BLaER1 (cell line): ENCODE data around the gene NAXE.

ENCODE experiments used
- H3K27ac ChIP-seq: shearing (Covaris generic); formaldehyde crosslinking; 2 replicates; pipeline ENCODE4 v1.8.1; 2022
- H3K27me3 ChIP-seq: shearing (Covaris generic); formaldehyde crosslinking; 2 replicates; pipeline ENCODE4 v1.8.1; 2022
- H3K36me3 ChIP-seq: shearing (Covaris generic); formaldehyde crosslinking; 2 replicates; pipeline ENCODE4 v1.8.1; 2022
- H3K4me1 ChIP-seq: shearing (Covaris generic); formaldehyde crosslinking; 2 replicates; pipeline ENCODE4 v1.8.1; 2022
- H3K4me2 ChIP-seq: shearing (Covaris generic); formaldehyde crosslinking; 2 replicates; pipeline ENCODE4 v1.8.1; 2022
- H3K4me3 ChIP-seq: shearing (Covaris generic); formaldehyde crosslinking; 2 replicates; pipeline ENCODE4 v1.8.1; 2022
- H3K9ac ChIP-seq: shearing (Covaris generic); formaldehyde crosslinking; 2 replicates; pipeline ENCODE4 v1.8.1; 2022
- H3K9me3 ChIP-seq: shearing (Covaris generic); formaldehyde crosslinking; 2 replicates; pipeline ENCODE4 v1.8.1; 2022
- H4K20me1 ChIP-seq: shearing (Covaris generic); formaldehyde crosslinking; 2 replicates; pipeline ENCODE4 v1.8.1; 2022
- Cebpa-rat ChIP-seq: shearing (Covaris generic); IDR thresholded peaks from 2 replicates; pipeline ENCODE4 v1.8.1; 2022

NAXE gene

DNA sequence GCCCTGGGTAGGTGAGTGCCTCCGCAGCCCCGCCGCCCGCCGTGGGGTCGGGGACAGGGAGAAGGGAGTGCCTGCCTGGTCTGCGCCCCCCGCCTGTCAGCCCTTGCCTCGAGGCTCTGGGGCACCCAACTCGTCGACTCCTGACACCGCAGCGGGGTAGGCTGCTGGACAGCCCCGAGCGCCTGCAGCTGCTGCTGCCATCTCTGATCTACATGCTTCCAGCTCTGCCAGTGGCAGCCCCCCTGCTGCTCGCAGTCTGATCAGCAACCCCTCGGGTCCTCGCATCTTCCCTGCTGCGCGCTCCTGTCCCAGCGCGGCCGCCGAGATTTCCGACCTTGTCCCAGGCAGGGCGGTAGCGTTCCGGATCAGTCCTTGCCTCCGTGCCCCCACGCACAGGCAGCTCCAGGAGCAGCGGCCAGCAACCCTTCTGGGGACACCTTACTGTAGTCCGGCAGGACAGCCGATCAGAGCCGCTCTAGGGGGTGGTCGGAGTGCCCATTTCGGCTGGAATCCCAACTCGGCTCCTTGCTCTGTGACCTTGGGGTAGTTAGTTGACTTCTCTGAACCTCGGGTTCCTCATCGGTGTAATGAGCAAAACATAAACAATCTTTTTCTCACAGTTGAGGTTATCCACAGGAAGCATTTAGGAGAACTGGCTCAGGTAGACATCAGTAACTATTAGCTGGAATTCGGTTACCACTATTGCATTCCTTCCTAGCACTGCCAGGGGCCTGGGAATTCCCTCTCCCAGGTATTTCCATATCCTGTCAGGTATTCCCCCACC lies 50.9 kb downstream of the NAXE start:
- Histone ChIP-seq H3K36me3 (no peaks in the 10 kb centered on the region), H3K27ac (no peak overlapping the region), H3K4me1 (peaks cover 30% of the 10 kb centered on the region), H3K9me3 (no peaks in the 10 kb centered on the region), H3K27me3 (peaks cover 97% of the 10 kb centered on the region), H3K4me3 (peak overlapping the region; percentile 53), H3K9ac (no peak overlapping the region), H3K4me2 (peak overlapping the region; percentile 55), H4K20me1 (peaks cover 64% of the 10 kb centered on the region)
- TF ChIP-seq Cebpa-rat = no peak

GRCh38 chr1:156643049-156643777 lies 51.6 kb downstream of the NAXE start:
- Histone ChIP-seq H3K4me2 (peak overlapping the region; percentile 58), H4K20me1 (peaks cover 67% of the 10 kb centered on the region)

DNA sequence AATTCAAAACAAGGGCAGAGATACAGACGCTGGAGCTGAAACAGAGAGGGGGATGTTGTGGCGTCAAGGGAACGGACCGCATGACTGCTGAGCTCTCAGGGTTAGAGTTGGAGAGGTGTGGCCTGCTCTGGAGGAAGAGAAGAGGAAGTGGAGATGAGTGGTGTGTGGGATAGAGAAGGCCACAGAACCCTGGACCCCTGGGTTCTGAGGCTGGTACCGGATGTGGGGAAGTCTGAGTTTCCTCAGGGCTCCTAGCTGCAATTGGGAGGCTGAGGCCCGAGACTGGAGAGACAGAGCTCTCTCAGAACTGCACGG lies 52.2 kb downstream of the NAXE start:
- Histone ChIP-seq H3K4me1 (peaks cover 37% of the 10 kb centered on the region), H3K9ac (no peak overlapping the region), H3K27ac (no peak overlapping the region), H3K9me3 (no peaks in the 10 kb centered on the region), H3K27me3 (peaks cover 99% of the 10 kb centered on the region), H4K20me1 (peaks cover 67% of the 10 kb centered on the region), H3K4me2 (peak overlapping the region; percentile 58), H3K36me3 (no peaks in the 10 kb centered on the region), H3K4me3 (no peak overlapping the region)
- no peak for TF ChIP-seq Cebpa-rat

More at GRCh38 chr1:156643049-156643777, 51.6 kb downstream of the NAXE start:
- Histone ChIP-seq H3K4me3 (no peak overlapping the region), H3K4me1 (peaks cover 34% of the 10 kb centered on the region), H3K9ac (no peak overlapping the region), H3K27me3 (peaks cover 99% of the 10 kb centered on the region), H3K9me3 (no peaks in the 10 kb centered on the region), H3K36me3 (no peaks in the 10 kb centered on the region), H3K27ac (no peak overlapping the region)
- no peak for TF ChIP-seq Cebpa-rat
